HUES6 (cell line): ENCODE measurements around the gene BUB1.
"Not testable (repeated sequence)": the region's sequence is repeated elsewhere in the genome, so short reads cannot be mapped to it uniquely, and the experiment has no call there.

Experiments used
- H3K27ac ChIP-seq: 2 replicates; pipeline ENCODE4 v1.7.0; 2013; ENCODE audit warnings: low read depth, mild to moderate bottlenecking, low read length, inconsistent platforms
- H3K27me3 ChIP-seq: 2 replicates; pipeline ENCODE4 v1.6.1; 2013; ENCODE audit warnings: low read length; ENCODE audit not compliant: control insufficient read depth, insufficient read depth
- H3K36me3 ChIP-seq: 2 replicates; pipeline ENCODE4 v1.6.1; 2013; ENCODE audit warnings: low read length; ENCODE audit not compliant: control insufficient read depth, insufficient read depth
- H3K4me1 ChIP-seq: 2 replicates; pipeline ENCODE4 v1.6.1; 2013; ENCODE audit warnings: low read length; ENCODE audit not compliant: control insufficient read depth, insufficient read depth
- H3K4me3 ChIP-seq: 2 replicates; pipeline ENCODE4 v1.5.1; 2013; ENCODE audit warnings: low read depth, low read length
- H3K9ac ChIP-seq: one replicate; pipeline ENCODE4 v1.6.1; 2013; ENCODE audit warnings: mild to moderate bottlenecking, low read length
- H3K9me3 ChIP-seq: 2 replicates; pipeline ENCODE4 v1.6.1; 2013; ENCODE audit warnings: low read depth, low read length; ENCODE audit not compliant: control insufficient read depth, insufficient read depth

BUB1 gene

DNA sequence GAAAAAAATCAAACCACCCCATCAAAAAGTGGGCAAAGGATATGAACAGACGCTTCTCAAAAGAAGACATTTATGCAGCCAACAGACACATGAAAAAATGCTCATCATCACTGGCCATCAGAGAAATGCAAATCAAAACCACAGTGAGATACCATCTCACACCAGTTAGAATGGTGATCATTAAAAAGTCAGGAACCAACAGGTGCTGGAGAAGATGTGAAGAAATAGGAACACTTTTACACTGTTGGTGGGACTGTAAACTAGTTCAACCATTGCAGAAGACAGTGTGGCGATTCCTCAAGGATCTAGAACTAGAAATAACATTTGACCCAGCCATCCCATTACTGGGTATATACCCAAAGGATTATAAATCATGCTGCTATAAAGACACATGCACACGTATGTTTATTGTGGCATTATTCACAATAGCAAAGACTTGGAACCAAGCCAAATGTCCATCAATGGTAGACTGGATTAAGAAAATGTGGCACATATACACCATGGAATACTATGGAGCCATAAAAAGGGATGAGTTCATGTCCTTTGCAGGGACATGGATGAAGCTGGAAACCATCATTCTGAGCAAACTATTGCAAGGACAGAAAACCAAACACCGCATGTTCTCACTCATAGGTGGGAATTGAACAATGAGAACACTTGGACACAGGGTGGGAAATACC is 41.8 kb downstream of the BUB1 start:
- H3K9me3 ChIP-seq, H3K27ac ChIP-seq, H3K4me3 ChIP-seq, H3K27me3 ChIP-seq, H3K4me1 ChIP-seq, H3K9ac ChIP-seq: not testable (repeated sequence)
- peaks cover 57% of the 10 kb centered on the region for H3K36me3 ChIP-seq

DNA sequence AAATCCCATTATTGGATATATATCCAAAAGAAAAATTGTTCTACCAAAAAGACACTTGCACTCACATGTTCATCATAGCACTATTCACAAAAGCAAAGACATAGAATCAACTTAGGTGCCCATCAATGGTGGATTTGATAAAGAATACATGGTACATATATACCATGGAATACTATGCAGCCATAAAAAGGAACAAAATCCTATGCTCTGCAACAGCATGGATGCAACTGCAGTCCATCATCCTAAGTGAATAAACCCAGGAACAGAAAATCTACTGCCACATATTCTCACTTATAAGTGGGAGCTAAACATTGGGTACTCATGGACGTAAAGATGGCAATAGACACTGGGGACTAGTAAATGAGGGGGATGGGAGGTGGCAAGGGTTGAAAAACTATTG is 50.5 kb downstream of the BUB1 start:
- H3K27me3 ChIP-seq, H3K4me1 ChIP-seq, H3K9ac ChIP-seq, H3K27ac ChIP-seq, H3K9me3 ChIP-seq, H3K36me3 ChIP-seq, H3K4me3 ChIP-seq: not testable (repeated sequence)

DNA sequence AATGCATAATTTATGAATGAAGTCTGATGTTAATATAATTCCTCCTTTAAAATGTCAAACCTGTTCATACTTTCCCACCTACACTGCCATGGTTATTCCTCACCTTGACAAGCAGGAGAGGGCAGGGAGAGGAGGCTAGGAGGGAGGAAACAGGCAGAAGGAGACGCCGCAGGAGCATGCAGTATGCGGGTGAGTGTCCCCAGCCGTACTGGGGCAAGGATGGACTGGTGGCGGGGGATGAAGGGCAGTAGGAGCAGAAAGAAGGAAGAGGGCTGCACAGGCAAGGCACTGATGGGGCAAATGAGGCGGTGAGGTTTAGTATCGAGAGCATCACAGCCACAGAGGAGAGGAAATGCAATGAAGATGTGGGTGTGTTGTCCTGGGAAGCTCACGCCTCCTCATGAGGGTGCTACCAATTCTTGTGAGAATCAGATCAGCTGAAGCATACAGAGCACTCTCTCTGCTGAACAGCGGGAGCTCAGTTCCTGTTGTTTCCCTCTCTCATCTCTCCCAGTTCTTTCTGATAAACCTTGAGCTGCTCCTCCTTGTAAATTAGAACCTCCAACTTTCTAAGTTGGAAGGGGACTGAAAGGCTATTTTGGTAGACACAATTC is 58.4 kb downstream of the BUB1 start:
- H3K9me3 ChIP-seq, H3K4me1 ChIP-seq, H3K9ac ChIP-seq, H3K27me3 ChIP-seq, H3K27ac ChIP-seq, H3K4me3 ChIP-seq, H3K36me3 ChIP-seq: not testable (repeated sequence)

DNA sequence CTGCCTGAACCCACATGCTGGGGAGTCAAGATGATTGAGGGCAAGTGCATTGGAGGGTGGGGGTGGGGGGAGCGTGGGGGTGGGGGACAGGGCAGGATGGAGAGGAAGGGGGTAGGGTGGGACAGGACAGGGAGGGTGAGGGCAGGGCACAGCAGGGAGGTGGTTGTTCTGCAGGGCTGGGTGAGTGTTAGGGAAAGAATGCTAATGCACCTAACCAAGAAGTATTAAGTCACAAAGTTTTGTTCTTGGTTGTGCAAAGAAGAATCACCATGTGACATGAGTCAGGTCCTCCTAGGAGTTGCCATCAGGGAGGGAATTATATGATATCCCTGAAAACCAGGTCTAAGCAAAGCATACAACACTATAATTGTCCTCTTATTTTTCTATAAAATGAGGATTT is 63.9 kb downstream of the BUB1 start:
- not testable (repeated sequence) for H3K27me3 ChIP-seq, H3K4me1 ChIP-seq, H3K9ac ChIP-seq, H3K27ac ChIP-seq, H3K36me3 ChIP-seq, H3K4me3 ChIP-seq, H3K9me3 ChIP-seq

DNA sequence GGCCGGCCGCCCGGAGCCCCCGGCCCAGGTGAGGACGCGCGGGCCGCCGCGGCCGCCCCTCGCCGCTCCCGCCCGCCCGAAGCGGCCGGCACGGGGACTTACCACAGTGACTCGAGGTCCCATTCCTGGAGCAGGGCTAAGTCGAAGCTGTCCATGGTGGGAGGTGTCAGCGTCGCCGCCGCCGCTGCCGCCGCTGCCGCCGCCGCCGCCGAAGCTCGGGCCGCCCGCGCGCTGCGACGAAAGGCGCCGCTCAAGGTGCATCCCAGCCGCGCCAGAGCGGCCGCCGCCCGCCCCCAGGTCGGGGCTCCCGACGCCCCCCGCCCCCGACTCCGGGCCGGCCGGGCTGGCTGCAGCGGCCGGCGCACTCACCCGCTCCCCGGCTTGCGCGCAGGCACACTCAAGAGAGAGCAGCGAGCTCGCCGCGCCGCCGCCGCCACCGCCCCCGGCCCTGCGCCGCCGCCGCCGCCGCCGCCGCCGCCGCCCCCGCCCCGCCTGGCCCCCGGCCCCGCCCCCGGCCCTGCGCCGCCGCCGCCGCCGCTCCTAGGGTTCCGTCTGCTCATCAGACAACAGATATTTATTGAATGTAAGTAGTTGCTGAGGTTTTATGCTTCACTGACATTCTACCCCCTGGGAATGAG is 67.1 kb downstream of the BUB1 start:
- not testable (repeated sequence) for H3K36me3 ChIP-seq, H3K27ac ChIP-seq, H3K4me1 ChIP-seq, H3K4me3 ChIP-seq, H3K9ac ChIP-seq, H3K9me3 ChIP-seq, H3K27me3 ChIP-seq

DNA sequence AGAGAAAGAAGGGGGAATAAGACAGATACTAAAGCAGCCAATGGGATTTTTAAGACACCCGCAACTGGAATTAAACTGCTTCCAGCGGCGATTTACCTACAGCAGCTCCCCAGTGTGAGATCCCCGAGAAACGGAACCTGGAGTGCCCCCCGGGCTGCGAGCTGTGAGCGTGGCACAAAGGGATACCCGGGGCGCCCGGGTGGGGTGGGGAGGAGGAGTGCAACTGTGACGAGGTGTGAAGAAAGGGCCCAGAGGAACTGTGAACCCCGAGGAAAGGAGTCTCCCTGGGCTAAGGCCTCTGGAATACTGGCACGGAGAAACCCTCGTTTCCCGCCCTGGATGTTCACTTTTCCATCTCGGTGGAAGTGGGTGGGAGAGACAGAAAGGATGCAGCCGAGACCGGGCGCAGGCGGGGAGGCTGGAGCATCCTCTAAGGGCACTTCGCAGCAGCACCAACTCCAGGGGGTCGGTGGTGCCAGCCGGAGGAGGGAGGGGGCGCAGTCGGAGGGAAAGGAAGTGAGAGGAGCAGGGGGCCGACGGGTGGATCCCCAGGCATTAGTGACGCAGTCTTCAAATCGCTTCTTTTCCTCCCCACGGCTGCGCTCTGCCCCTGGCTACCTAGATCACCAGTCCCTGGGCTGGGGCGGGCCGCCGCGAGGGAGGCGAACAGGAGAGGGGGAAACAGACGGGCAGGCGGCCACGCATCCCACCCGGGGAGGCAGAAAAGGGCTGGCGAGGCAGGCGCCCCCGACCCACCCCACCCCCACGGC is 67.8 kb downstream of the BUB1 start:
- H3K9me3 ChIP-seq, H3K27ac ChIP-seq, H3K4me3 ChIP-seq, H3K9ac ChIP-seq, H3K4me1 ChIP-seq, H3K27me3 ChIP-seq, H3K36me3 ChIP-seq: not testable (repeated sequence)

DNA sequence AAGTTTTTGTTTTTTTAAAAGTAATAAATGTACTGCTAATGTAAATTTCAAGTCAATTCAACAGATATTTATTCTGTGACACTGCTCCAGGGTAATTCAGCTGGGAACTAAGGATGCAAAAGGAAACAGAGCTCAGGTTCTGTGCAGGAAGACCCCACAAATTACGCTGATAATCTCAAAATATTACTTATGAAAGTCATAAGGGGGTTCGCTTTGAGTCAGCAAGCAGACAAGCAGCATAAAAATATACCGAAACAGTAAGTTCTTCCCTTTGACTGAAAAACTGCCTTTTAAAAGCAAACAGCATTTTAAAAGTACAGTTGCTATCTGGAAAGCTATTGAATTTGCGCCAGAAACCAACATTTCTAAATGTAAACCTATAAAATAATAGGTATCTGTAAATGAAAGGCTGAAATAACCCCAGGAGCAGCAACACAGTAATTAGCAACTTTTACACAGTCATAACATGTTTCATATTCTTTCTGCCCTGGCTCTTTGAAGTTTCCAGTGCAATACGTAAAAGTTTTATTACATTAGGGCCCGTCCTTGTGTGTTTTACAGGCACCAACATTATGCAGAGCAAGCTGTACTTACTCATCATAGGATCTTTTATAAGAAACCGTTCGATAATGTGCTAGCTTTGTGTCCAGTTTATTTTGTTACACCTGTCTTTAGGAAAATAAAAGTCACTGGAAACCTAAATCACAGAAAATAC is 68.9 kb downstream of the BUB1 start:
- H3K9me3 ChIP-seq, H3K36me3 ChIP-seq, H3K27me3 ChIP-seq, H3K27ac ChIP-seq, H3K4me1 ChIP-seq, H3K9ac ChIP-seq, H3K4me3 ChIP-seq: not testable (repeated sequence)

DNA sequence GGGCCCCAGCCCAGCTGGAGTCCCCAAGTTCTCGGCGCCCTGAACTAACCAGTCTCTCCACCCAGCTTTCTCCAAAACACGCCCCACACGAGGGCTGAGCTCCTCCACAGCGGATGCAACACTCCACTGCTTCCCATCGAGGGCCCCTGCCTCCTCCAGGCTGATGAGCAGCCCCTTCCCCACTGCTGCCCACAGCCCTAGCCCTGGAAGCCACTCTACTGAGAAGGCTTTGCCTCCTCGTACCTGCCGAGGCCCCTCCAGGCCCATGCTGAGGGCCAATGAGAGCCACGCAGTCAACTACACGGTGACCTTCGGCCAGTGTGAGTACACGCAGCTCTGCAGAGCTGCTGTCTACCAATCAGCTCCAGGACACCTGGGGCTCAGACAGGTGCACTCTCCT is 72.8 kb downstream of the BUB1 start:
- H3K36me3 ChIP-seq, H3K9ac ChIP-seq, H3K4me1 ChIP-seq, H3K4me3 ChIP-seq, H3K27ac ChIP-seq, H3K9me3 ChIP-seq, H3K27me3 ChIP-seq: not testable (repeated sequence)

DNA sequence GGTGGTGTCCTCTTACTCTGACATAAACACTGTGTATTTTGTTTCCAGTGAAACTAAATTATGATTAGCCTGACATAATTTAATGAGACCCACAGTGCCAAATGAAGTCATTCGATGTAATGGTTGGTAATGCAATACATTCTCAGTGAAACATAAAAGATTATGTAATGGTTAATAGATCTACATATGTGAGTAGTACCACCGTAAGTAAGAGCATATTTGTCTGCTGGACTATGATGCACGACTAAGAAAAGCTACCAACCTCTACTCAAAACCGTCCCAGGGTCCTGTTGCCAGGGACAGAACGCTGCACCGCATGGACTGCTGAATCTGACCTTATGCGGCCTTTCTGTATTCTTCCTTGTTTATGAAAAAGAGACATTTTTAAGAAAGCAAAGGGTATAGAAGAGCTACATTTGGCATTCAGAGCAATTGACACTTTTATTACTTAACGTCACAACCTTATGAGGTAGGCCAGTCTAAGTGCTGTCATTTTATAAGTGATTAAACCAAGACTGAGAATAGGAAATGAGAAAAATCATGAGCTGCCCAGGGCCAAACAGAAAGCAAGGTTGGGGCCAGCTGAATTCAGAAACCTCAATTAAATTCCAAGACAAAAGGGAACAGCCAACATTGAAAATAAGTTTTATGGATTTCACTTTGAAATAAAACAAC is 73.8 kb downstream of the BUB1 start:
- H3K27me3 ChIP-seq, H3K9me3 ChIP-seq, H3K9ac ChIP-seq, H3K27ac ChIP-seq, H3K4me1 ChIP-seq, H3K4me3 ChIP-seq, H3K36me3 ChIP-seq: not testable (repeated sequence)

DNA sequence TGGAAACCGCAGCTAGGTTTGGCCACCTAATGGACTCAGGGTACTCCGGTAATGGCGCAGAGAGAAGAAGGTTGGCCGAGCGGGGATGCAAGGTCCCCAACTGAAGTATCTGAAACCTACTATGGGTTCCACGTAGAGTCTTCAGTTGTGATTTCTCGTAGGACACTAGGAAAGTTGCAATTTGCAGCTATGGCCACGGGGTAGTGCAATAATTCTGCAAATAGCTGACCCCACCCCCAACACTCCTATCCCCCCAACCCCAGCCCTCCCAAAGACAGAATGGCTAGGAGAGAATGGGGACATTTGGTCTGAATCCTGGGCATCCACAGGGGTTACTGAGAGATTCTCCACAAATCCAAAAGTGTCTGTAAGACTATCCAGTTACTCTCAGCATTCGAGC is 75.7 kb downstream of the BUB1 start:
- not testable (repeated sequence) for H3K9me3 ChIP-seq, H3K9ac ChIP-seq

More for the DNA sequence above, 75.7 kb downstream of the BUB1 start:
- not testable (repeated sequence) for H3K27ac ChIP-seq, H3K36me3 ChIP-seq, H3K4me1 ChIP-seq, H3K4me3 ChIP-seq, H3K27me3 ChIP-seq
